ENCODE measurements around the gene UBE2S. TPM values are rescaled to one million over a fixed set of nuclear protein-coding genes. Genes with fewer than 3 reads are reported as not detected.
"Not testable (repeated sequence)": the region's sequence is repeated elsewhere in the genome, so short reads cannot be mapped to it uniquely, and the experiment has no call there.

The UBE2S gene
- total RNA-seq, 4 donors from 2014 or later, result 5.7 to 13.3 (median 9.8) TPM

- H3K4me1 ChIP-seq, result peaks cover 14 to 18% of the 10 kb centered on the region in 2 donors
- WGBS, 2 donors, result 19 to 30% methylated on average over 18 to 23 of the region's 35 CpGs
- H3K36me3 ChIP-seq, result peaks cover 4 to 10% of the 10 kb centered on the region in 2 donors
- TF ChIP-seq CTCF (IDR thresholded peaks at IDR 0.05), result peak in 1 of 6 experiments; percentile 0
- no peak for TF ChIP-seq POLR2A (IDR thresholded peaks at IDR 0.05)
- H3K4me3 ChIP-seq (replicated peaks in 1 of 3), result peak overlapping the region; percentile 69 to 93 (median 92)
- H3K27me3 ChIP-seq, result no peaks in the 10 kb centered on the region
- intact Hi-C loops (cut with DNase I), result no loop called here
- peak overlapping the region; percentile 94 to 100 (median 99) for H3K27ac ChIP-seq
- DNase-seq, result peak; percentile 45 to 47
- H3K9me3 ChIP-seq, result no peaks in the 10 kb centered on the region
Measured at GRCh38 chr19:55406826-55407549, 600 bp downstream of the UBE2S start.

- intact Hi-C loops (cut with DNase I), result no loop called here
- Histone ChIP-seq H3K27ac (no peak overlapping the region), H3K27me3 (no peaks in the 10 kb centered on the region), H3K4me1 (peaks cover 14 to 18% of the 10 kb centered on the region in 2 donors), H3K36me3 (peaks cover 4 to 10% of the 10 kb centered on the region in 2 donors), H3K9me3 (no peaks in the 10 kb centered on the region), H3K4me3 (replicated peaks in 1 of 3) (peak overlapping the region in 1 of 3 donors; percentile 93)
- no peak for DNase-seq
- 86 to 92% methylated on average over 13 of the region's 14 CpGs for WGBS, 2 donors
- TF ChIP-seq POLR2A (IDR thresholded peaks at IDR 0.05) (no peak), CTCF (IDR thresholded peaks at IDR 0.05) (no peak)
Measured at GRCh38 chr19:55406091-55406825, 1.3 kb downstream of the UBE2S start.

GRCh38 chr19:55405638-55406037, 1.9 kb downstream of the UBE2S start:
- H3K27ac ChIP-seq, result no peak overlapping the region
- 88 to 91% methylated on average over 5 of the region's 5 CpGs for WGBS, 2 donors
- intact Hi-C loops (cut with DNase I), result no loop called here

GRCh38 chr19:55402509-55402908, 5.1 kb downstream of the UBE2S start:
- peaks cover 19 to 28% of the 10 kb centered on the region in 2 donors for H3K4me1 ChIP-seq
- H3K9me3 ChIP-seq, result no peaks in the 10 kb centered on the region
- DNase-seq, result no peak
- 77 to 83% methylated on average over 2 of the region's 2 CpGs for whole genome bisulfite sequencing, 2 donors
- no peaks in the 10 kb centered on the region for H3K27me3 ChIP-seq
- peaks cover 4 to 10% of the 10 kb centered on the region in 2 donors for H3K36me3 ChIP-seq
- no peak overlapping the region for H3K27ac ChIP-seq
- no peak for TF ChIP-seq POLR2A (IDR thresholded peaks at IDR 0.05)
- no peak for TF ChIP-seq CTCF (IDR thresholded peaks at IDR 0.05)
- intact Hi-C loops (cut with DNase I), result no loop called here
- H3K4me3 ChIP-seq (replicated peaks in 1 of 3), result no peak overlapping the region

More at GRCh38 chr19:55405638-55406037, 1.9 kb downstream of the UBE2S start:
- H3K4me1 ChIP-seq, result peaks cover 19 to 23% of the 10 kb centered on the region in 2 donors
- no peak for DNase-seq
- H3K27me3 ChIP-seq, result no peaks in the 10 kb centered on the region
- no peaks in the 10 kb centered on the region for H3K9me3 ChIP-seq
- TF ChIP-seq POLR2A (IDR thresholded peaks at IDR 0.05) (no peak), CTCF (IDR thresholded peaks at IDR 0.05) (no peak)
- H3K4me3 ChIP-seq (replicated peaks in 1 of 3), result no peak overlapping the region
- H3K36me3 ChIP-seq, result peaks cover 4 to 10% of the 10 kb centered on the region in 2 donors

- Histone ChIP-seq H3K36me3 (peaks cover 4 to 10% of the 10 kb centered on the region in 2 donors), H3K4me1 (peaks cover 13 to 21% of the 10 kb centered on the region in 2 donors)
- H3K4me3 ChIP-seq (replicated peaks in 1 of 3); intact Hi-C loops (cut with DNase I); DNase-seq; H3K9me3 ChIP-seq; H3K27me3 ChIP-seq; H3K27ac ChIP-seq: not testable (repeated sequence)
- WGBS, 2 donors, result 80 to 85% methylated on average over 1 to 20 of the region's 28 CpGs
Measured at GRCh38 chr19:55401390-55401789, 6.2 kb downstream of the UBE2S start.
